ENCODE results near the gene UBE2H.

- TF ChIP-seq CHD2 (IDR thresholded peaks at IDR 0.05; ENCODE audit: borderline replicate concordance, low read depth, low read length) (no peak), POLR2AphosphoS5 (IDR thresholded peaks at IDR 0.05; ENCODE audit: low read length) (no peak)
Measured at GRCh38 chr7:129831424-129832058, 121.2 kb downstream of the UBE2H start.

Data from GM12878 (cell line).